ENCODE measurements around the gene PIGO. TPM values are rescaled to one million over a fixed set of nuclear protein-coding genes. Genes with fewer than 3 reads are reported as not detected.

PIGO gene
- total RNA-seq, 4 donors from 2014 or later: 6.6 to 12.3 (median 7.3) TPM

DNA sequence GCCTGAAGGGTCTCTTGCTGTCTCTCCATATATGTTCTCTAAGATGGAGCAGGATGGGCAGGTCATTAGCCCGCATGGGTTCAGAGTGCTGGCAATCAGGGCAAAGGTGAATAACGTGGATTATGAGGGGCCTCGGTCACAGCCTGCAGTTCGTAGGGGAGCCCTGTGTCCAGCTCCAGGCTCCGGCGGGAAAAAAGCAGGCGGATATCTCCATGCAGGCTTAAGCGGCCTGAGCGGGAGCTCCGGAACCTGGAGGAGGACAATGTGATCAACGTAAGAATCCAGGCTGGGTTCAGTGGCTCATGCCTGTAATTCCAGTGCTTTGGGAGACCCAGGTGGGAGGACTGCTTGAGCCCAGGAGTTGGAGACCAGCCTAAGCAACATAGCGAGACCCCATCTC lies 8.7 kb upstream of the PIGO start:
- no peak for ATAC-seq
- no peak overlapping the region for H3K4me3 ChIP-seq
- no peak overlapping the region for H3K27ac ChIP-seq
- no peak for DNase-seq
- in situ Hi-C loops (cut with MboI; ENCODE audit: low sequenced_read_pairs in 4 of 4) (loop anchor here in 1 of 4 donors (25.0 kb wide), 1 partner anchor 457 kb away; a partner anchor contains a TSS), intact Hi-C loops (cut with DNase I; ENCODE audit: low total_unique reads) (no loop called here)
- no peaks in the 10 kb centered on the region for H3K27me3 ChIP-seq
- peaks cover 19 to 22% of the 10 kb centered on the region in 2 donors for H3K4me1 ChIP-seq
- no peak for TF ChIP-seq POLR2A (IDR thresholded peaks at IDR 0.05)
- TF ChIP-seq, protein P1, sequence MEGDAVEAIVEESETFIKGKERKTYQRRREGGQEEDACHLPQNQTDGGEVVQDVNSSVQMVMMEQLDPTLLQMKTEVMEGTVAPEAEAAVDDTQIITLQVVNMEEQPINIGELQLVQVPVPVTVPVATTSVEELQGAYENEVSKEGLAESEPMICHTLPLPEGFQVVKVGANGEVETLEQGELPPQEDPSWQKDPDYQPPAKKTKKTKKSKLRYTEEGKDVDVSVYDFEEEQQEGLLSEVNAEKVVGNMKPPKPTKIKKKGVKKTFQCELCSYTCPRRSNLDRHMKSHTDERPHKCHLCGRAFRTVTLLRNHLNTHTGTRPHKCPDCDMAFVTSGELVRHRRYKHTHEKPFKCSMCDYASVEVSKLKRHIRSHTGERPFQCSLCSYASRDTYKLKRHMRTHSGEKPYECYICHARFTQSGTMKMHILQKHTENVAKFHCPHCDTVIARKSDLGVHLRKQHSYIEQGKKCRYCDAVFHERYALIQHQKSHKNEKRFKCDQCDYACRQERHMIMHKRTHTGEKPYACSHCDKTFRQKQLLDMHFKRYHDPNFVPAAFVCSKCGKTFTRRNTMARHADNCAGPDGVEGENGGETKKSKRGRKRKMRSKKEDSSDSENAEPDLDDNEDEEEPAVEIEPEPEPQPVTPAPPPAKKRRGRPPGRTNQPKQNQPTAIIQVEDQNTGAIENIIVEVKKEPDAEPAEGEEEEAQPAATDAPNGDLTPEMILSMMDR (IDR thresholded peaks at IDR 0.05 in 4 of 5, conservative IDR thresholded peaks at IDR 0.05 in 1 of 5): no peak
- H3K36me3 ChIP-seq: peaks cover 0 to 61% of the 10 kb centered on the region in 2 donors
- no peaks in the 10 kb centered on the region for H3K9me3 ChIP-seq

GRCh38 chr9:35104586-35104985 lies 8.2 kb upstream of the PIGO start:
- H3K4me3 ChIP-seq: no peak overlapping the region
- no peaks in the 10 kb centered on the region for H3K27me3 ChIP-seq
- ATAC-seq (no peak), DNase-seq (no peak)
- intact Hi-C loops (cut with DNase I; ENCODE audit: low total_unique reads) (no loop called here), in situ Hi-C loops (cut with MboI; ENCODE audit: low sequenced_read_pairs in 4 of 4) (loop anchor here in 1 of 4 donors (25.0 kb wide), 1 partner anchor 458 kb away; a partner anchor contains a TSS)
- no peaks in the 10 kb centered on the region for H3K9me3 ChIP-seq
- H3K36me3 ChIP-seq: peaks cover 0 to 67% of the 10 kb centered on the region in 2 donors
- TF ChIP-seq POLR2A (IDR thresholded peaks at IDR 0.05): no peak
- TF ChIP-seq, protein P1 (IDR thresholded peaks at IDR 0.05 in 4 of 5, conservative IDR thresholded peaks at IDR 0.05 in 1 of 5): no peak
- H3K4me1 ChIP-seq: peaks cover 17 to 22% of the 10 kb centered on the region in 2 donors
- peak overlapping the region in 1 of 4 donors; percentile 93 for H3K27ac ChIP-seq

GRCh38 chr9:35103660-35104191 lies 7.3 kb upstream of the PIGO start:
- H3K4me3 ChIP-seq: peak overlapping the region; percentile 74 to 92 (median 79)
- intact Hi-C loops (cut with DNase I; ENCODE audit: low total_unique reads): loop anchor here (2.0 kb wide), 1 partner anchor 31 kb away; the partner anchor contains the start of gene VCP
- in situ Hi-C loops (cut with MboI; ENCODE audit: low sequenced_read_pairs in 4 of 4): loop anchor here in 1 of 4 donors (25.0 kb wide), 1 partner anchor 459 kb away; a partner anchor contains a TSS
- H3K36me3 ChIP-seq: peaks cover 0 to 70% of the 10 kb centered on the region in 2 donors
- no peaks in the 10 kb centered on the region for H3K9me3 ChIP-seq
- no peaks in the 10 kb centered on the region for H3K27me3 ChIP-seq
- ATAC-seq: no peak
- no peak for DNase-seq
- peaks cover 15 to 22% of the 10 kb centered on the region in 2 donors for H3K4me1 ChIP-seq
- H3K27ac ChIP-seq: peak overlapping the region; percentile 85 to 97 (median 94)
- no peak for TF ChIP-seq POLR2A (IDR thresholded peaks at IDR 0.05)
- TF ChIP-seq, protein P1 (IDR thresholded peaks at IDR 0.05 in 4 of 5, conservative IDR thresholded peaks at IDR 0.05 in 1 of 5): no peak

- Histone ChIP-seq H3K4me3 (peak within 1 kb of the TSS; percentile 74 to 92 (median 79)), H3K4me1 (peaks cover 15 to 22% of the 10 kb centered on the region in 2 donors), H3K27me3 (no peaks in the 10 kb centered on the region), H3K27ac (peak within 1 kb of the TSS; percentile 85 to 97 (median 94)), H3K9me3 (no peaks in the 10 kb centered on the region), H3K36me3 (peaks cover 0 to 65% of the 10 kb centered on the region in 2 donors)
- ATAC-seq (peak; percentile 99), DNase-seq (peak; percentile 95)
- in situ Hi-C loops (cut with MboI; ENCODE audit: low sequenced_read_pairs in 4 of 4) (loop anchor here in 1 of 4 donors (25.0 kb wide), 1 partner anchor 459 kb away; a partner anchor contains a TSS), intact Hi-C loops (cut with DNase I; ENCODE audit: low total_unique reads) (loop anchor here (2.0 kb wide), 1 partner anchor 30 kb away; the partner anchor contains the start of gene VCP)
- TF ChIP-seq, protein P1 (IDR thresholded peaks at IDR 0.05 in 4 of 5, conservative IDR thresholded peaks at IDR 0.05 in 1 of 5): no peak
- TF ChIP-seq POLR2A (IDR thresholded peaks at IDR 0.05): peak; percentile 52 to 72
These were observed 6.6 kb upstream of the PIGO start, which contains the start of gene STOML2 for GRCh38 chr9:35102769-35103659. Gene STOML2, minus strand, starts transcription at chr9:35103131. Its CDS starts 37 bp downstream, at chr9:35103094.

Measured in gastrocnemius medialis (tissue), 4 donors.